Parathyroid adenoma (tissue), 2 donors: Measurements from ENCODE around the gene ADGRG6.
"Not testable (repeated sequence)": the region's sequence is repeated elsewhere in the genome, so short reads cannot be mapped to it uniquely, and the experiment has no call there.

Experiments used
- H2AFZ ChIP-seq: fragments of 300-600 bp; sonication (generic); one replicate; pipeline ENCODE4 v1.7.0; 2017; ENCODE audit warnings: antibody characterized with exemption, mild to moderate bottlenecking
- H3K27ac ChIP-seq: fragments of 300-600 bp; sonication (generic); one replicate; pipeline ENCODE4 v1.7.0; 2017
- H3K27me3 ChIP-seq: fragments of 300-600 bp; sonication (generic); one replicate; pipeline ENCODE4 v1.7.0; 2017; ENCODE audit warnings: low read length; ENCODE audit not compliant: control insufficient read depth, insufficient read depth
- H3K36me3 ChIP-seq: fragments of 300-600 bp; sonication (generic); one replicate; pipeline ENCODE4 v1.7.0; 2017; ENCODE audit warnings: low read length; ENCODE audit not compliant: control insufficient read depth, insufficient read depth
- H3K4me1 ChIP-seq: fragments of 300-600 bp; sonication (generic); one replicate; pipeline ENCODE4 v1.7.0; 2017; ENCODE audit warnings: control low read depth
- H3K4me2 ChIP-seq: fragments of 300-600 bp; sonication (generic); one replicate; pipeline ENCODE4 v1.7.0; 2017; ENCODE audit warnings: low read length
- H3K4me3 ChIP-seq: fragments of 300-600 bp; sonication (generic); one replicate; pipeline ENCODE4 v1.7.0; 2017; ENCODE audit warnings: low read depth, low read length
- H3K79me2 ChIP-seq: fragments of 300-600 bp; sonication (generic); one replicate; pipeline ENCODE4 v1.7.0; 2017; ENCODE audit warnings: control low read depth
- H3K9ac ChIP-seq: fragments of 300-600 bp; sonication (generic); one replicate; pipeline ENCODE4 v1.7.0; 2017; ENCODE audit warnings: mild to moderate bottlenecking
- H3K9me3 ChIP-seq: fragments of 300-600 bp; sonication (generic); one replicate; pipeline ENCODE4 v1.7.0; 2017; ENCODE audit warnings: low read length; ENCODE audit not compliant: control insufficient read depth
- CTCF ChIP-seq: fragments of 300-600 bp; sonication (generic); IDR thresholded peaks from one replicate; pipeline ENCODE4 v1.7.0; 2017; ENCODE audit warnings: antibody characterized with exemption, mild to moderate bottlenecking
- donor health status: primary hyperparathyroidism.

The ADGRG6 gene

GRCh38 chr6:142280265-142280664 is 21.5 kb upstream of the ADGRG6 start:
- no peak overlapping the region for H2AFZ ChIP-seq

GRCh38 chr6:142280927-142281326 is 20.9 kb upstream of the ADGRG6 start:
- no peak overlapping the region for H3K4me2 ChIP-seq
- H3K79me2 ChIP-seq = no peaks in the 10 kb centered on the region
- no peak overlapping the region for H3K27ac ChIP-seq
- no peak overlapping the region for H3K4me3 ChIP-seq
- no peak for TF ChIP-seq CTCF
- H2AFZ ChIP-seq = no peak overlapping the region
- peaks cover 2% of the 10 kb centered on the region for H3K4me1 ChIP-seq
- no peaks in the 10 kb centered on the region for H3K36me3 ChIP-seq
- H3K9ac ChIP-seq = no peak overlapping the region
- no peaks in the 10 kb centered on the region for H3K27me3 ChIP-seq
- no peaks in the 10 kb centered on the region for H3K9me3 ChIP-seq

More at GRCh38 chr6:142280265-142280664, 21.5 kb upstream of the ADGRG6 start:
- peaks cover 2% of the 10 kb centered on the region for H3K4me1 ChIP-seq
- no peaks in the 10 kb centered on the region for H3K9me3 ChIP-seq
- H3K36me3 ChIP-seq = no peaks in the 10 kb centered on the region
- no peak overlapping the region for H3K9ac ChIP-seq
- no peak for TF ChIP-seq CTCF
- no peak overlapping the region for H3K4me3 ChIP-seq
- H3K27ac ChIP-seq = no peak overlapping the region
- no peaks in the 10 kb centered on the region for H3K79me2 ChIP-seq
- H3K27me3 ChIP-seq = no peaks in the 10 kb centered on the region
- no peak overlapping the region for H3K4me2 ChIP-seq

GRCh38 chr6:142283138-142283537 is 18.7 kb upstream of the ADGRG6 start:
- H2AFZ ChIP-seq, H3K79me2 ChIP-seq, H3K4me1 ChIP-seq, H3K4me3 ChIP-seq, H3K9me3 ChIP-seq, H3K9ac ChIP-seq, H3K27me3 ChIP-seq, H3K27ac ChIP-seq, H3K4me2 ChIP-seq, H3K36me3 ChIP-seq: not testable (repeated sequence)

- H3K36me3 ChIP-seq = no peaks in the 10 kb centered on the region
- no peaks in the 10 kb centered on the region for H3K27me3 ChIP-seq
- H3K4me1 ChIP-seq = peaks cover 2% of the 10 kb centered on the region
- H3K9me3 ChIP-seq = no peaks in the 10 kb centered on the region
- no peak overlapping the region for H2AFZ ChIP-seq
- H3K9ac ChIP-seq = no peak overlapping the region
- H3K4me2 ChIP-seq = no peak overlapping the region
- H3K79me2 ChIP-seq = no peaks in the 10 kb centered on the region
- no peak overlapping the region for H3K4me3 ChIP-seq
- no peak overlapping the region for H3K27ac ChIP-seq
- TF ChIP-seq CTCF = no peak
Measured at GRCh38 chr6:142284419-142284818, 17.4 kb upstream of the ADGRG6 start.

- no peak overlapping the region for H2AFZ ChIP-seq
- no peak overlapping the region for H3K4me3 ChIP-seq
- H3K9ac ChIP-seq = no peak overlapping the region
- H3K79me2 ChIP-seq = no peaks in the 10 kb centered on the region
- H3K4me1 ChIP-seq = no peaks in the 10 kb centered on the region
- H3K9me3 ChIP-seq = no peaks in the 10 kb centered on the region
- H3K27ac ChIP-seq = no peak overlapping the region
- no peak overlapping the region for H3K4me2 ChIP-seq
- H3K27me3 ChIP-seq = no peaks in the 10 kb centered on the region
- TF ChIP-seq CTCF = no peak
- no peaks in the 10 kb centered on the region for H3K36me3 ChIP-seq
Measured at GRCh38 chr6:142285235-142286087, 16.3 kb upstream of the ADGRG6 start.
